ENCODE measurements around the gene LHPP.

Gene LHPP

DNA sequence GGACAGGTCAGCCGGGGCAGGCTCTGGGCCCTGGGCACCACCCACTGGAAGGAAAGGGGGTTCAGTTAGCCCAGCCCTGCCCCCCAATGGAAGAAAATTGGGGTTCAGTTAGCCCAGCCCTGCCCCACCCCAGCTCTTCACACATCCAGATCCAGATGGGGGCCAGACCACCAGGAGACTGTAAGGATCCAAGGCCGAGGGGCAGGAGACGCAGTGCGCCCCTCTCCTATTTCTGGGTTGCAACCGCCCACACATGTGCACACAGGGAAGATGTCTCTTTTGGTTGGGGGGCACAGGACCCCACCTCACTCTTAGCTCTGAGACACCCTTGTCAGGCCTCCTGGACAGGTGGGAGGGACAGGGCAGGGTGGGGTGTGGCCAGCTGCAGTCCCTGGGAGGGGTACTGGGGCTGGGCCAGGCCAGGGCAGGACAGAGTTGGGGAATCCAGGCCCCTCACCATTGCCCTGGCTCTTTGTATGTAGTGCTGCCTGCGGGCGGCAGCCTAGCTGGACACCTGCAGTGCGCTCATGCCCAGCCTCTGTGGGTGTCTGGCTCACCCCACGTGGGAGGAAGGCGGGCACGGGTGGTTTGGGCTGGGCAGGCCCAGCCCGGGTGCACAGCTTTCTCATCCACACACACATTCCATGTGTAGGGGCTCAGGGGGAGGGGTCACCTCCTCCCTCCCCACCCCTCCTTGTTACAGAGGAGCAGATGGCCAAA lies 141.2 kb downstream of the LHPP start:
- no peak for TF ChIP-seq CTCF (IDR thresholded peaks at IDR 0.05; ENCODE audit: insufficient read depth, low read length, missing control alignments)
- ChIA-PET POLR2A (no interaction called here), CTCF (no interaction called here)
- DNase-seq (ENCODE audit: low read depth, low spot score): no peak
- H3K4me3 ChIP-seq (ENCODE audit: low read depth, low read length): no peak overlapping the region

- TF ChIP-seq CTCF (IDR thresholded peaks at IDR 0.05; ENCODE audit: insufficient read depth, low read length, missing control alignments): no peak
- POLR2A ChIA-PET: no interaction called here
- no peak for DNase-seq (ENCODE audit: low read depth, low spot score)
- CTCF ChIA-PET: no interaction called here
- H3K4me3 ChIP-seq (ENCODE audit: low read depth, low read length): no peak overlapping the region
Observed at GRCh38 chr10:124603376-124604213, 142.0 kb downstream of the LHPP start.

- DNase-seq (ENCODE audit: low read depth, low spot score): no peak
- ChIA-PET POLR2A (no interaction called here), CTCF (no interaction called here)
Observed at GRCh38 chr10:124604214-124605000, 142.8 kb downstream of the LHPP start.

GRCh38 chr10:124605001-124605370 lies 143.4 kb downstream of the LHPP start:
- ChIA-PET POLR2A (no interaction called here), CTCF (no interaction called here)
- no peak for DNase-seq (ENCODE audit: low read depth, low spot score)
- H3K4me3 ChIP-seq (ENCODE audit: low read depth, low read length): no peak overlapping the region
- TF ChIP-seq CTCF (IDR thresholded peaks at IDR 0.05; ENCODE audit: insufficient read depth, low read length, missing control alignments): no peak

More at GRCh38 chr10:124604214-124605000, 142.8 kb downstream of the LHPP start:
- H3K4me3 ChIP-seq (ENCODE audit: low read depth, low read length): no peak overlapping the region
- no peak for TF ChIP-seq CTCF (IDR thresholded peaks at IDR 0.05; ENCODE audit: insufficient read depth, low read length, missing control alignments)

- no peak for TF ChIP-seq CTCF (IDR thresholded peaks at IDR 0.05; ENCODE audit: insufficient read depth, low read length, missing control alignments)
- POLR2A ChIA-PET: no interaction called here
- DNase-seq (ENCODE audit: low read depth, low spot score): no peak
- CTCF ChIA-PET: no interaction called here
- no peak overlapping the region for H3K4me3 ChIP-seq (ENCODE audit: low read depth, low read length)
Observed at GRCh38 chr10:124605481-124605855, 143.8 kb downstream of the LHPP start.
